GM19035 (cell line): ENCODE measurements around the gene SPX.

Experiments used
- ATAC-seq: cut with Tn5 transposase; IDR thresholded peaks from one replicate; pipeline ENCODE4 v1.9.1; 2021; ENCODE audit not compliant: unreplicated experiment

The SPX gene

GRCh38 chr12:21576431-21576830, 50.3 kb downstream of the SPX start:
- no peak for ATAC-seq

GRCh38 chr12:21577516-21577915, 51.4 kb downstream of the SPX start:
- no peak for ATAC-seq

- ATAC-seq, result no peak
These were observed 54.8 kb downstream of the SPX start for GRCh38 chr12:21580748-21581516.
